ENCODE measurements around the gene ATP10B.

The ATP10B gene

DNA sequence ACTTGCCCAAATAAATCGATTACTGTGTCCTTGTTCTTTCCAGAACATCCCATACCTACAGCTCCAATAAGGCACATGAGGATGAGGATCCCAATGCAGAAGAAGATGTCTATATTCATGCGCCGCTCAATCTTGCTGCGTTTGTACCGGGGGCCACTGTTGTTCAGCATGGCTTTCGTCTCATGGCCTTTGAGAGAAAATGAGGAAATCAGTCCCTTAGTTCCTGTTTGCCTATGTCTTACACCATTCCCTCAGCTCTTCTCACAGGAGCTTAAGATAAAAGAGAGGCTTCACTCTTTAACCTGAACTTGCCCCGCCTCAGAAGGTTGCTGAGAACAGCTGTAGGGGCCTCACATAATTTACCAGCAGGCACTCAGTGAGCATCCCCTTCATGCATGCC, 211.6 kb downstream of the ATP10B start:
- in situ Hi-C loops (cut with MboI; ENCODE audit: low sequenced_read_pairs): no loop called here

DNA sequence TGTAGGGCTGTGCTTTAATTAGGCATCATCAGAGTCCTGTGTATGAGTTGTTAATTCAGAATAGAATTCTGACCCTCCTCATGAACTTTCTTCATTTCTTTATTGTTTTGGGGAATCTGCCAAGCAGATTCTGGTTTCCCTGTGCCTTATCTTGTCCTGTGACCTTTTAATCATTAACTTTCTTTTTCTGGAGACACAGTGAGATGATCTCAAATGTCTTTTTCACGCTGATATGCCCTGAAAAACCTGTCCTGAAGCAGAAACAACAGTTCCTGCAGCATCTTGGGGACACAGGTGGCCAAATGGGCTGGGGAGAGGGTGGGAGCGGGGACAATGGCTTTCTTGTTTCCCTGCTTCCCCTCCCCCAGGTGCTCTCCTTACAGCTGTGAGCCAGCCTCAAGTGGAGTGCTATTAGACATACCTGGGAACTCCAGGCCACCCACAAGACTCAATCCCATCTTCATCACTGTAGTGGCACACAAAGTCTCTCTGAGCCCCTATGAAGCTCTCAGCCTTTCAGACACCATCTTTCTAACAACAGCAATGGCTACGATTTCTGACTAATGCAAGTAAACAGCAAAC, 213.8 kb downstream of the ATP10B start:
- in situ Hi-C loops (cut with MboI; ENCODE audit: low sequenced_read_pairs): no loop called here

DNA sequence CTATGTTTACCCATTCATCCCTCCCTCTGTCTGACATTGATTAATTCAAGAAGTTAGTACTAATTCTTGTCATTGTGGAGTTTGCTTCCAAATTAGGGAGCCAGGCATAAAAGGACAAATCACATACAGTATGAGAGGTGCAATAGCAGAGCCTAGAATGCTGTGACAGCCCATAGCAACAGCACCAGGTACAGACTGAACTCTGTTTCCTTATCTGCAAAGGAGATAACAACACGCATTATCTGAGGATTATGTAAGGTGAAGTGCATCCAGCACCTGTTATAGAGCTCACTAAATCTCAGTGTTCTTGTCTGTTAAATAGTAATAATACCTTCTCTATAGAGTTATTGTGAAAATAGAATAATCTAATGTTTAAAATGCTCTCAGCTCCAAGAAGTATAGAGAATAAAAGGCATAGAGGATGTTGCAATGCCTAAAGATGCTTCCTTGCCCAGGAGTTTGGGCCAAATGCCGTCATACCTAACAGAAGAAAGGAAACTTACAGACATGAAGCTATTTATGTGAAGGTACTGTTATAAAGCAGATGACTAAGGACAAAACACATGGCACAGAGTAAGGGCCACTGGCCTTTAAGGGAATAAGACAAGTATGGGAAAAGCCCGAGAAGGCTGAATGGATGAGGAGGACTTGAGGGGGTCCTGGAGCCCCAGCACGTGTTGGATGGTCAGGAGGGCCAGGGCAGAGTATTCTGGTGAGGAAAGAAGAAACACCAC, 214.5 kb downstream of the ATP10B start:
- in situ Hi-C loops (cut with MboI; ENCODE audit: low sequenced_read_pairs): no loop called here

DNA sequence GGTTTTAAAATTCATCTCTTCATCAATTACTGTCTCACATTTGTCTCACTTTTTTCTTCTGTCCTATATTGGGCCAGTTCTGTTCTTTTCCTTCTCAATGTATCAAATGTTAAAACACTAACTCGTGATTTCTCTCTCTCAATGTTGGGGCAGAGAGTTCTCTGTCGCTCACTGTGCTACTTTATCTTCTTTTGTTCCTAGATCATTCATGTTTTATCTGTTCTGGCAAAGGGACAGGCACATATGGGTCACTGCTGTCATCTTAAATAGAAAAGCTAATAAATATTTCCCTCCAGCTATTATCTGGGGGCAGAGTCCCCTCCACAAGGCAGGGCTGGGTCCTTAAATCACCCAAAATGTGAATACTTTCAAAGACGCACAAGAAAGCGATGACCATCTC, 216.3 kb downstream of the ATP10B start:
- in situ Hi-C loops (cut with MboI; ENCODE audit: low sequenced_read_pairs): no loop called here

DNA sequence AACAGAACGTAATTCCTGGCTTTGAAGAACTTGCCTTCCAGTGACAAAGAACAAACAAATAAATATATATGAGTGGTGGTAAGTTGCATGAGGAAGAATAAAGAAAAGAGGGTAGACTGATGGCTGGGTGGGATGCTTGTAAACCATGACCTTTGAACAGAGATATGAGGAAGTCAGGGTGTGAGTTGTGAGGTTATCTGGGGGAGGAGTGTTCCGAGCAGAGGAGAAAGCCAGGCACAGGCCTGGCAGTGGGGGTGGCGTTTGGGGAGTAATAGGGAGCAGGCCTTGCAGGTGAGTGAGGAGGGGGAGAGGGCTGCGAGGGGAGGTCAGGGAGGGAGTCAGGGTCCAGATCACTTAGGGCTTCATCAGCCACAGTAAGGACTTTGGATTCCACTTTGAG, 217.0 kb downstream of the ATP10B start:
- in situ Hi-C loops (cut with MboI; ENCODE audit: low sequenced_read_pairs): no loop called here

DNA sequence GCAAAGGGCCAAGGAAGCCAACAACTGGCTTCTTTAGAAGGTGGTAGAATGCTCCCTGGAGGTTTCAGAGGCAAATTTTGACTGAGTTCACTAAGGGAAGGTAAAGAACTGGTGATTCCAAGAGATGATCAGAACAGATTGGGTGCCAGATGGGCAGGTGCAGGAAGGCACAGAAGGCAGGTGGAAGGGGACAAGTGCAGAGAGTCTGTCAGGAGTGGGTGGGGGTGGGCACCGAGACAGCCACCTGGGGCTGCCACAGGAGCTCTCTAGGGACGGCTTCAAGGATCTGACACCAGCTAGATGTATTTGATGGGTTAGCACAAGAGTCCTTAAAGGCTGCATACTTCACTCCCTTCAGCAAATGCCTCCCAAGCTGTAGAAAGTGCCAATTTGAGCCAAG, 223.0 kb downstream of the ATP10B start:
- in situ Hi-C loops (cut with MboI; ENCODE audit: low sequenced_read_pairs): no loop called here

DNA sequence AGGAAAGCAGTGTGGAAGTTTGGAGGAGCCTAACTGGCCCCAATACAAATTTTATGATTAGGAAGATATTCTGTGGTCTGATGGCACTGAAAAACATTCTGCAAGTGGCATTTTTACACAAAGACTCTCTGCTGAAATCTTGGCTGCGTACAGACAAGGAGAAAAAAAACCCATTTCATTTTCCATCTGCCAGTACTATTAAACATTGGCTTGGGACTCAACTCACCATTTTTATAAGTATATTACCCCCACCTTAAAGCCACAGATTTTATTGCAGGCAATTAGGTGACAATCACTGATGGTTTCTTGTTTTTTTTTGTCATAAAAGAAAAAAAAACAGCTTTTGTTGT, 223.4 kb downstream of the ATP10B start:
- in situ Hi-C loops (cut with MboI; ENCODE audit: low sequenced_read_pairs): no loop called here

DNA sequence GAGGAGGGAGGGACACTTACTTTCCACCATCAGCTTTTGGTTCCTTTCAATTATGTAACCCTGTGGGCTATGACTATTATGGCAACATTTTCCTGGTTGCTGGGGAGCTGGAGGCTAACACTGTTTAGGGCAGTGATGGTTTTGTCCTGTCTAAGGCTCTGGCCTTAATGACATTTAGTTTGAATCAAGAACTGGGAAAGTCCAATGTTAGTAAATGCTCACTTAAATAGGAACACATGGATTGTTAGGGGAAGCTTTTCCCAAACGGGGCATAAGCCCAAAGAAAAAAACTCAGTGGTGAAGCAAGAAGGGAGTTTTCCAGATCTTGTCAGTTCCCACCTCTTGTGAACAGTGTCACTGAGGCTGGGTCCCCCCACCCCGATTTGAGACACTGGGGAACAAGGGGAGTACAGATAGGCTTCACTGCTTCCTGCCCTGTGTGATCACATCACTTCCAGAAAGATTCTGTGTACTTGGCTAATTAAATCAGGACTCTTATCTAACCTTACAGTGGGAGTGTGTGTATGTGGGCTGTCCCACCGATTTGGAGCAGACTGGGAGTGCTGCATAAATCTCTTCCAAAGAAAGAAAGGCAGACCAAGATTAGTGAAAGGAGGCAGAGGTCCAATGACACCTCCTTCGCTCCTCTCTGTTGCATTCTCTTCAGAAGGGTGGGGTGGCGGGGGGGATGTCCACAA, 223.9 kb downstream of the ATP10B start:
- in situ Hi-C loops (cut with MboI; ENCODE audit: low sequenced_read_pairs): no loop called here

DNA sequence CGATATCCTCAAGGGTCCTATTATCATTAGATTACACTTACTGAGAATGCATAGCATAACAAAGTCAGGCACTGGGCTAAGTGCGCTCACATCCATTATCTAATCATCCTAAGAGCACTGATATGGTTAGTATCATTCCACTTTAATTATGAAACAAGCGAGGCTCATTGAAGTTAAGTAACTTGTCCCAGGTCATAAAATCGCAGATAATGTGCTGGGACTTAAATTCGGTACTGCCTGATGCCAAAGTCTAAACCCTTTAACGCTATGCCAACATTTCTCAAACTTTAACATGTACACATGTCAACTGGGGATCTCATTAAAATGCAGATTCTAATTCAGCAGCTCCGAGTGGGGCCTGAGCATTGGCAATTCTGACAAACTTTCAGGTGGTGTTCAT, 225.7 kb downstream of the ATP10B start:
- in situ Hi-C loops (cut with MboI; ENCODE audit: low sequenced_read_pairs): no loop called here

DNA sequence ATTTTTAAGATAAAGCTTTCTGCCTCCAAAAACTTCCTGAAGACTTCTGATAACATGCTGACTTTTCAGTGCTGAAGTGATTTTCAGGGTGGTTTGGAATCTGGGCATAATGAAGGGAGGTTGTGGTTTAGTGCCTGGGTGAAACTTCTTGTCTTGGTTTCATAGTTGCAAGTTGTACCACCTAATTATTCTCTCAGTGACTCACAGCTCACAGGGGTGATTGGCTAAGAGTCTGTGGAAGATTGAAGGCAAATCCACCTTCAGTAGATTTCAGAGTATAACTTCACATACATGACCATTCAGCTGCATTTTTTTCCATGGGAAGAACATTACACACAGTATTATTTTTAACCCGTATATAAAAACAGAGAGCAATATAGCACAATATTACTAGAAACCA, 230.5 kb downstream of the ATP10B start:
- in situ Hi-C loops (cut with MboI; ENCODE audit: low sequenced_read_pairs): no loop called here

DNA sequence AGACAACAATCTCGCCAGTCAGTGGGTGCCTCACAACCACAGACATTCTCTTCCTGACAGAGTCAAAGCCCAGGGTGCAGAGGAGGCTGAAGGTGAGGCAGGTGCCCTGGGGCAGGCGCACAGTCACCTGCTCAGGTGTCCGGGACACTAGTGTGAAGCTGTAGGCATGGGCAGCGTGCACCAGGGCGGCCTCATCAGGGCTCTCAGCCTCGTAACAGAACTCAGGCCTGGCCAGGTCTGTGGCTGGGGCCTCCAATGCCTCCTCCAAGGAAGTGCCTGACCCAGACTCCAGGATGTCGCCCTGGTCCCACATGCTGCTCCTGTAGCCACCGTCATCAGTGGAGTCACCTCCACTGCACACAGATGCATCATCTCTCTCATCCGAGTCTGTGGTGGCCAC, 231.6 kb downstream of the ATP10B start:
- in situ Hi-C loops (cut with MboI; ENCODE audit: low sequenced_read_pairs): no loop called here

DNA sequence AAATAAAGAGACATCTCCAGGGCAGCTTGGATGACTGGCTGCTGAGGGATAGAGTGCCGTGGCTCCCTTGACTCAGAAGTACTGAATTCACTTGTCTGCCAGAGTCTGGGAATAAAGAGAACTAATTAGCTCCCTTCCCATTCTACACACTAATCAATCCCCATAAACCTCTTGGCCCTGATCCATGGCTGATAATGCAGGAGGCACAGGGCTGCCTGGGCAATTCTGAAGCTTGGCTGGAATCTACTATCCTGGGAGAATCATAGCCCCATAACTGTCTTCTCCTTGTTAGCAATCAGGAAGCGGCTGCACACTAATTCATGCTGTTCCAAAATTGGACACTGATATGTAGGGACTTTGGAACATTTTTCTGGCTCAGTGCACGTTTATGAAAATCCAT, 232.6 kb downstream of the ATP10B start:
- in situ Hi-C loops (cut with MboI; ENCODE audit: low sequenced_read_pairs): no loop called here

DNA sequence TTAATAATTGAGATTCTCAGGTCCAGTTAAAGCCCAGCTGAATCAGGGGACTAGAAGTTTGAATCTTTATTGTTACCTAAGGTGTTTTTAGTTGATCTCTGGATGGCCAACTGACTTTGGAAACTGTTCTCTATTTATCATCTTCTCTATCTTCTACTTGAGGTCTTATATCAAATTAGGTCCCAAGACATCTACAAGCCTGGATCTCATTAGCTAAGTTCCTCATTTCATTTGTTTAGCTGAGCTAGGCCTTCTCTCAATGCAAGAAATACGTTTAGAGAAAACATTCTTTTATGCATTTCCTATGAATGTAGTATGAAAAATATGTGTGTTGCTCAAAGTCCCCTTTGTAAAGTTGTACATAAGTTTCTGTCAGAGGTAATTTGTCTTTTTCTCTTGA, 233.7 kb downstream of the ATP10B start:
- in situ Hi-C loops (cut with MboI; ENCODE audit: low sequenced_read_pairs): no loop called here

DNA sequence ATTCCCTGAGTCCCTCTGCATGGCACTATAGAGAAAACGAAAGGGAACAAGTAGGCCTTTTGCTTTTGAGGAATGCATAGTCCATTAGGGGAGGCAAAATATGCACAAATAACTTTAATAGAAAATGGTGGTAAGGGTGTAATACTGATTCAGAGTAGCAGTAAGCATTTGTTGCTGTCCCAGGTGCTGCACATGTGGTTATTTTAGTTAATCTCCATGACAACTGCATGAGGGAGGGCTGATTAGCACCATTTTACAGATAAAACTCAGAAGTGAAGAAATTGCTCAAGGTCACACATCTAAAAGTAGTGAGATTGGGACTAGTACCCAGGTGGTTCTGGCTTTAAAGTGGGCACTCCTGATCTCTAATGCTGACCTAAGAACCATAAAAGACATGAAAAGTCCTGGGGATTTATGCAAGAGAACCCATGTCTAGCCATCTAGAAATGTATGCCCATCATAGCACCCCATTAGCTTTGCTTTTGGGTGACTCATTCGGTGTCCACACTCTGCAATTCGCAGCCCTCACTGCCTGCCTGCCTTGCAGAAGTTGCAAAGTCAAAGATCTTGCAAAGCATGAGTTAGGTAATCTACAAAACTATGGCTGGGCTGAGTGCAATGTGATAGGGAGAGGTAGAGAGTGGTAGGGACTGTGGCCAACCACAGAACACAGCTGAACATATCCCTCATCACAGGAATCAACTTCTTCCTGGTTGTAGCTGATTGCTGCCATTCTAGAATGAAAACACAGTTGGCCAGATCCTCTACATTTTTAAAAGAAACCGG, 235.1 kb downstream of the ATP10B start:
- in situ Hi-C loops (cut with MboI; ENCODE audit: low sequenced_read_pairs): no loop called here

DNA sequence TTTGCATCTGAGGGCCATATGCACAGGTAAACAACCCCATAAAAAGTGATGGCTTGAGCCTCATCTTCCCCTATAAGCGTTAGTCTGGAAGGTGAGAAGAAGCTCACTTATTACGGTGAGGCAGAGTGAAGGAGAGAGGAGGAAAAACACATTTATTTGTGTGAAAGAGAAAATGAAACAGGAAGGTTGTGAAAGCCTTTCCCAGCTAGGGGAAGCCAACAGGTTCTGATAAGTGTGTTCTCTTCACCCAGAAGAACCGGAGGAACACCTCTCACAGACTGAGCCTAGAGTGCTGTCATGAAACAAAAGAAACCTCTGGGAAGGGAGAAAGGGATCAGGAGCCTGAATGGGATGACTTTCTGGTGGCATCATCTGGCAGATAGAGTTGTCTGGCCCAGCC, 237.9 kb downstream of the ATP10B start:
- in situ Hi-C loops (cut with MboI; ENCODE audit: low sequenced_read_pairs): no loop called here

DNA sequence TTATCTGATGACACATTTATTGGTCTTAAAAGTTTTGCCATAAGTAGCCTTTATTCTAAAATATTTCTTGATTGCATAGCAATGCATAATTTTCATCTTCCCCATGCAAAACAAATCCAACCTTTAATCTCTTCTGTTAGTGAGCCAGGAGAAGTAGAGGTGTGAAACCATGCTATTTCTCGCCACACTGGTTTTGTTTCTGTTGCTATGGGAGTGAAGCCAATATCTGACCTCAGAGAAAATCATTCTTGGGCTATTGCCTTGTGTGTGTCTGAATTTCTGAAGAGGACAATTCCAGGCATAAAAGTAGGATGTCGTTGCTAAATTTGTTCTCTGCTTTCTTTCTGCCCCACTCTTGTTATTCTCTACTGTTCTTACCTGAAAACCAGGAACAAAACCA, 246.7 kb downstream of the ATP10B start:
- in situ Hi-C loops (cut with MboI; ENCODE audit: low sequenced_read_pairs): no loop called here

DNA sequence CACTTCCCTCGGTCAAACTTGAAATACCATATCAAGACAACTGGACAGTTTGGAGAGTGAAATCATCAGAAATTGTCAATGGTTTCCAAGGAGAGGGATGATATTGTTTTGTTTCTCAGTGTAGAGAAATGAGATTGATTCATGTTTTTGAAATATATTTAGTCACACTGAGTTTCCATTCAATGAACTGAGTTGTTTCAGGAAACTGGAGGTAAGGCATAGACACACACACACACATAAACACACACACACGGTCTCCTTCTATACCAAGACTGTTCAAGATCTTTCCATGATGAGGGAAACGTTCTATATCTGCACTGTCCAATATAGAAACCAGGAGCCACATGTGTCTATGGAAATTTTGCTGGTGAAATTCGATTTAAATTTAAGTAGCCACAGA, 247.5 kb downstream of the ATP10B start:
- in situ Hi-C loops (cut with MboI; ENCODE audit: low sequenced_read_pairs): no loop called here

DNA sequence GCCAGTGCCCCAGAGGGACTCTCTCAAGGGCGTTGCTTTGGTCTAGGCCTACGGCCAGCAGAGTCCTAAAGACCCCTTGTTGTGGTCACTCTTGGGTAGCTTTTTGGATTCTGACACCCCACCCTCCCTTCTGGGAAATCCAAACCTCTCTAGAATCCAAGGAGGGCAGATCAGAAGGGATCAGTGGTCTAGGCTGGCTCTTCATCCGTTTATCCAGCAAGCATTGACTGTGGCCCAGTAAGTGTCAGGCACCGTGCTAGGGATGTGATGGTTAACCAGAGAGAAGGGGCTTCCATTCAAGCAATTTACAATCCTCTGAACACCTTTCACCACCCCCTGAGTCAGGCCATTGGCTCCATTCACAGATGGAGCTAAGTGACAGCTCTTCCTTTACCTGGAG, 249.3 kb downstream of the ATP10B start:
- in situ Hi-C loops (cut with MboI; ENCODE audit: low sequenced_read_pairs): no loop called here

DNA sequence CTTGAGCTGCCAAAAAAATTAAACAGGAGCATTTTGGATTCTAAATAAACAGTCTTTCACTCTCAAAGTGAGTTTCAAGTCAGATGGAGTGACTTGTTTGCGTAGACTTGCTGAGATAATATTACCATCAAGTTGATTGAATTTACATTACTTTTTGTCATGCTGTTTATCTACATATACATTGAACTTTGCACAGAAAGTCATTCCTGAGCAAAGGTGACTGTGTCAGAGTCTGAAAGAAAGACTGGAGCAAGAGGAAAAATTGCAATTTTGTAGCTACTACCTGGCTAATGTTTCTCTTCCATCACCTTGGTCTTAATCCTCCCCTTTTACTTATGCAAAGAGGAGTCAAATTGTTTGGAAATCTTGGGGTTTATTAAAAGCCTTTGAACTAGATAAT, 251.0 kb downstream of the ATP10B start:
- in situ Hi-C loops (cut with MboI; ENCODE audit: low sequenced_read_pairs): no loop called here

DNA sequence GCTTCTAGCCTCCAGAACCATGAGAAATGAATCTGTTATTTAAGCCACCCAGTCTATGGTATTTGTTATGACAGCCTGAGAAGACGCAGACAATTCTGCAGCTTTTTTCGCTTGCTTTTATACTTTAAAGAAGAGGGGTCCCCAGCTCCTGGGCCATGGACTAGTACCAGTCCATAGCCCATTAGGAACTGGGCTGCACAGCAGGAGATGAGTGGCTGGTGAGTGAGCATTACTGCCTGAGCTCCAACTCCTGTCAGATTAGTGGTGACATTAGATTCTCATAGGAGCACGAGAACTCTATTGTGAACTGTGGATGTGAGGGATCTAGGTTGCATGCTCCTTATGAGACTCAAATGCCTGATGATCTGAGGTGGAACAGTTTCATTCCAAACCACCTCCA, 278.7 kb downstream of the ATP10B start:
- in situ Hi-C loops (cut with MboI; ENCODE audit: low sequenced_read_pairs): no loop called here

DNA sequence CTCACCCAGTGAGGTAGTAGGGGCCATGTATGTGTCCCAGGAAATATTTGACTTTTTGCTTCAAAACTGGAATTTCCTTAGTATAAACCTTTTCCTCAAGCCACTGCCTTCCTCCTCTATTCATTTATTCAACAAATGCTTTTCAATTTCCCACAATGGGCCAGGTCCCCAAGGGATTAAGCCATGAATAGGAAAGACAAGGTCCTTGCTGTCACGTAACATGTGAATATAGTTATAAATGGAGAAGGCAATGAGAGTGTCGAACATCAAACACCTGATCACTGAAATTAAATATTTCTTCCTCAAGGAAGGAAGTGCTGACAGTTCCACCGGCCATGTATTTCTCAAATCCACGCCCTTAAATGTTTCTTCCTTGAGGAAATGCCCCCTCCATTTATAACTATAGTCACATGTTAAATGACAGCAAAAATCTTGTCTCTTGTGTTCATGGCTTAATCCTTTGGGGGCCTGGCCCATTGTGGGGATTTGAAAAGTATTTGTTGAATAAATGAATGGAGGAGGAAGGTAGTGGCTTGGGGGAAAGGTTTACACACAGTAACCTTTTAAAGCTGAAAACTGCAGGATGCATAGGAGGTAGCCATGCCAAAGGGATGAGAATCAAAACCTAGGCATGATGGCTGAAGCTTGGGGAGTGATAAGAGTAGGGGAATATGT, 284.8 kb downstream of the ATP10B start:
- in situ Hi-C loops (cut with MboI; ENCODE audit: low sequenced_read_pairs): no loop called here
